ENCODE measurements around the gene PLA2G4A. TPM values are rescaled to one million over a fixed set of nuclear protein-coding genes. Genes with fewer than 3 reads are reported as not detected.

The PLA2G4A gene
- total RNA-seq, 1 experiment from 2014 or later, result not detected

GRCh38 chr1:186930238-186930637, 101.5 kb downstream of the PLA2G4A start:
- Histone ChIP-seq H3K36me3 (ENCODE audit: control insufficient read depth, insufficient read depth, low read length) (no peaks in the 10 kb centered on the region), H3K27ac (ENCODE audit: low read length) (no peak overlapping the region), H3K9me3 (ENCODE audit: control insufficient read depth, insufficient read depth, low read depth, low read length) (no peaks in the 10 kb centered on the region), H3K27me3 (ENCODE audit: control insufficient read depth, insufficient read depth, low read length) (no peaks in the 10 kb centered on the region), H3K4me3 (ENCODE audit: low read depth in 2 of 2, low read length in 2 of 2) (no peak overlapping the region), H3K4me1 (ENCODE audit: control insufficient read depth, insufficient read depth, low read length) (no peaks in the 10 kb centered on the region)
- TF ChIP-seq POLR2AphosphoS5 (IDR thresholded peaks at IDR 0.05; ENCODE audit: low read depth, low read length), result no peak
- TF ChIP-seq TCF7L2 (IDR thresholded peaks at IDR 0.05; ENCODE audit: low read depth, low read length), result no peak
- TF ChIP-seq REST (IDR thresholded peaks at IDR 0.05; ENCODE audit: insufficient read depth in 1 of 2, low read depth in 2 of 2, low read length in 1 of 2), result no peak
- TF ChIP-seq SIN3A (IDR thresholded peaks at IDR 0.05; ENCODE audit: borderline replicate concordance, insufficient read depth, low read depth, low read length), result no peak
- TF ChIP-seq CTCF (IDR thresholded peaks at IDR 0.05), result no peak
- in situ Hi-C loops (cut with HindIII; ENCODE audit: low pct_unique_long_range_greater_than_20kb, low sequenced_read_pairs) (no loop called here), intact Hi-C loops (cut with micrococcal nuclease; ENCODE audit: unreplicated experiment) (no loop called here)
- ChIA-PET CTCF (no interaction called here), POLR2A (no interaction called here)
- BruUV-seq (replicated peaks), result no TSS peak
- DNase-seq (ENCODE audit: low read depth, low spot score) (no peak), ATAC-seq (no peak)

- H3K36me3 ChIP-seq (ENCODE audit: control insufficient read depth, insufficient read depth, low read length), result no peaks in the 10 kb centered on the region
- no peak for TF ChIP-seq POLR2AphosphoS5 (IDR thresholded peaks at IDR 0.05; ENCODE audit: low read depth, low read length)
- no peak for TF ChIP-seq SIN3A (IDR thresholded peaks at IDR 0.05; ENCODE audit: borderline replicate concordance, insufficient read depth, low read depth, low read length)
- TF ChIP-seq TCF7L2 (IDR thresholded peaks at IDR 0.05; ENCODE audit: low read depth, low read length), result no peak
- TF ChIP-seq CTCF (IDR thresholded peaks at IDR 0.05), result no peak
- BruUV-seq (replicated peaks), result no TSS peak
- no peak overlapping the region for H3K27ac ChIP-seq (ENCODE audit: low read length)
- no peak overlapping the region for H3K4me3 ChIP-seq (ENCODE audit: low read depth in 2 of 2, low read length in 2 of 2)
- CTCF ChIA-PET, result no interaction called here
- POLR2A ChIA-PET, result interaction anchor here (0.7 kb wide), 1 partner anchor 1960 kb away, joined by 6 read pairs; no protein-coding TSS in a partner anchor
- intact Hi-C loops (cut with micrococcal nuclease; ENCODE audit: unreplicated experiment) (no loop called here), in situ Hi-C loops (cut with HindIII; ENCODE audit: low pct_unique_long_range_greater_than_20kb, low sequenced_read_pairs) (no loop called here)
- no peaks in the 10 kb centered on the region for H3K4me1 ChIP-seq (ENCODE audit: control insufficient read depth, insufficient read depth, low read length)
- H3K9me3 ChIP-seq (ENCODE audit: control insufficient read depth, insufficient read depth, low read depth, low read length), result no peaks in the 10 kb centered on the region
- H3K27me3 ChIP-seq (ENCODE audit: control insufficient read depth, insufficient read depth, low read length), result no peaks in the 10 kb centered on the region
- no peak for DNase-seq (ENCODE audit: low read depth, low spot score)
- ATAC-seq, result no peak
Measured at GRCh38 chr1:186937016-186937670, 108.4 kb downstream of the PLA2G4A start.
